ENCODE results near the gene HS2ST1.
A peak's percentile ranks its signal among the peaks of the same experiment; 100 is the strongest.

The HS2ST1 gene

DNA sequence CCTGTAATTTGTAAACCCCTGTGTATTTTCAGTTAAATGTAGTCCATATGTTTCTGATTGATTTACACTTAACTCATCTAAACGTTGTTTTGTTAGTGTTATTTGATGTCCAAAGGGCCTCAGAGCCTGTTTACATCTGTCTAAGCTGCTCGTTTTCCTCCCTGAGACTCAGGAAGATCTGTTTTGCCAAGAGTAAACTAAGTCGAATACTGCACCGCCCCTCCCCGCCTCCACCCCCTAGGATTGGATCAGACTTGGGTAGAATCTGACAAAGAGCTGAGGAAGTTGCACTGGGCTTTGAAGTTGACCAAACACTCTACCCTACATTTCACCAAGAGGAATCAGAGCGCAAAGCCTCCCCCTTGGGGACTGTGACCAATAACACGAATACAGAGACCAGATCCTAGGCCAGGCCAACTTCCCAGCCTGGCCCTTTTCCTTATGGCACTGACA, 207.3 kb downstream of the HS2ST1 start:
- no peaks in the 10 kb centered on the region for H3K27me3 ChIP-seq
- no peak overlapping the region for H3K27ac ChIP-seq
- peaks cover 0 to 24% (median 1%) of the 10 kb centered on the region in 10 experiments; a peak in 6 of 20 replicates for H3K4me1 ChIP-seq
- H3K9ac ChIP-seq = no peak overlapping the region
- no peaks in the 10 kb centered on the region for H3K9me3 ChIP-seq (replicated peaks in 1 of 11)
- H3K4me3 ChIP-seq = no peak overlapping the region
- no peaks in the 10 kb centered on the region for H3K36me3 ChIP-seq
- H3K4me2 ChIP-seq = peak overlapping the region in 2 of 11 experiments; percentile 3 to 15; a peak in 2 of 22 replicates
- no peak for TF ChIP-seq Cebpa-rat (IDR thresholded peaks at IDR 0.05)
- no peaks in the 10 kb centered on the region for H4K20me1 ChIP-seq

DNA sequence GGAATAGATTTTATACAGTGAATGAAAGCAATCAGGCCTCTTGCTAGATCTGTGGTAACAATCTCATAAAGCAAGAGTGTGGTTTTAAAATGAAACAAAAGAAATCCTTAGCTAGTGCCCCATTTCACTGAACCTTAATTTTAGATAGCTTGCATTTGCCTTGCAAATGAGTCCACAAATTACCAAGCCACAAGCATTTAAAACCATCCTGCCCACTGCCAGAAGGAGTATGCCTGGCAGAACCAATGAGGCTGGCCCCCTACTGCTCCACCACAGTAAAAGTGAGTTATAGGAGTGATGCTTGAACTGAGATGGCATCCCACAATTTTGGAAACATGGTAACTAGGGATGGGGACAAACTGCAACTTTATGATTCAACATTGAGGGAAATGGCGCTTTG, 207.8 kb downstream of the HS2ST1 start:
- no peak overlapping the region for H3K27ac ChIP-seq
- H4K20me1 ChIP-seq = no peaks in the 10 kb centered on the region
- no peak for TF ChIP-seq Cebpa-rat (IDR thresholded peaks at IDR 0.05)
- H3K4me3 ChIP-seq = no peak overlapping the region
- no peaks in the 10 kb centered on the region for H3K9me3 ChIP-seq (replicated peaks in 1 of 11)
- H3K27me3 ChIP-seq = no peaks in the 10 kb centered on the region
- peaks cover 0 to 24% (median 1%) of the 10 kb centered on the region in 10 experiments; a peak in 6 of 20 replicates for H3K4me1 ChIP-seq
- peak overlapping the region in 1 of 11 experiments; percentile 3; a peak in 1 of 22 replicates for H3K4me2 ChIP-seq
- no peak overlapping the region for H3K9ac ChIP-seq
- no peaks in the 10 kb centered on the region for H3K36me3 ChIP-seq

DNA sequence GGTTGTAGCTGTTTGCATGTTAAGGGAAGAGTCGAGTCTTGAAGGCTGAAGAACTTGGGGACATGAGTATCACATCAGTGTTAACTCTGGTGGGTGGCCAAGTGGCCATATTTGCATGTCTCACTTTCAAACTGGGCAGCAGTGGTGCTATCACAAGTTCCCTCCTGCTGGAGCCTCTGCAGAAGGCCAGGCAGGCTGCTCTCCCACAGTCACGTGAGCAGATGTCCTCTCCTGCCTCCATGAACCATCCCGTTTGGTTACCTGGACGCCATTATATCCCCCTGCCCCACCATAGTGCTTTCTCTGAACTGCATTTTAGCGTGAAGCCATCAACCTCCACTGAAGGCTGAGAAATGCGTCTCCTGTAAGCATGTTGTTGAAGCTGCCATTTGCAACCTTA, 209.2 kb downstream of the HS2ST1 start:
- Histone ChIP-seq H3K4me3 (no peak overlapping the region), H3K9ac (no peak overlapping the region), H4K20me1 (no peaks in the 10 kb centered on the region), H3K36me3 (no peaks in the 10 kb centered on the region), H3K27me3 (no peaks in the 10 kb centered on the region), H3K27ac (no peak overlapping the region), H3K9me3 (replicated peaks in 1 of 11) (no peaks in the 10 kb centered on the region), H3K4me2 (peak overlapping the region in 2 of 11 experiments; percentile 46 to 50; a peak in 4 of 22 replicates), H3K4me1 (peaks cover 0 to 27% (median 1%) of the 10 kb centered on the region in 10 experiments; a peak in 6 of 20 replicates)
- TF ChIP-seq Cebpa-rat (IDR thresholded peaks at IDR 0.05) = no peak

DNA sequence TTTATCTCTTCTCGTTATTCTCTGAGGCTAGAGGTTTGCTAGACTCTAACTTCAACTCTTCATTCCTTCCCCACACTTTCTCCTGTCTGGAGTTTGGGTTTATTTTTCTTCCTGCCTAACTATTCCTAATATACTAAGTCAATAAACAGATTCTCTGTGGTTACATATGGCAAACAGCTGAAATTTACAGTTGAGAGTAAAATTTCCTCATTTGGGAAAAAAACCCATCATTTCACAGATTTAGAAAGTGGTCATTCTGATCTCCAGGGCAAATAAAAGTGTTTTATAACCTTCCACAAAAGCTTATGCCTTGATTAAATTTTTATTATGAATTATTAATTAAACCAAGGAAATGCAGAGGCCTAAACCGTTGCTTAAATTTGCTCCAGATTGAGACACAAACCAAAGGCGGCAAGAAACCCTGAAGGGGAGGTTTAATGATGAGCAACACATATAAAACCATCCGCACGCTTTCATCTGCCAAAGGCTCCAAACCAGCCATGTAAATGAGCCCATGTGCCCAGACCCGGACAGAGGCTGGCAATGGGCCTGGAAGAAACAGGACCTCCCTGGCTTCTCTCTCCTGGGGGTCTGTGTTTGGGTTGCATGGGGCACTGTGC, 212.6 kb downstream of the HS2ST1 start:
- no peak overlapping the region for H3K4me2 ChIP-seq
- H3K27ac ChIP-seq = no peak overlapping the region
- no peaks in the 10 kb centered on the region for H3K36me3 ChIP-seq
- H3K27me3 ChIP-seq = no peaks in the 10 kb centered on the region
- no peak for TF ChIP-seq Cebpa-rat (IDR thresholded peaks at IDR 0.05)
- H3K4me3 ChIP-seq = no peak overlapping the region
- H3K4me1 ChIP-seq = peaks cover under 1 to 29% (median 14%) of the 10 kb centered on the region in 10 experiments; a peak in 18 of 20 replicates
- no peaks in the 10 kb centered on the region for H3K9me3 ChIP-seq (replicated peaks in 1 of 11)
- H4K20me1 ChIP-seq = no peaks in the 10 kb centered on the region
- H3K9ac ChIP-seq = no peak overlapping the region

DNA sequence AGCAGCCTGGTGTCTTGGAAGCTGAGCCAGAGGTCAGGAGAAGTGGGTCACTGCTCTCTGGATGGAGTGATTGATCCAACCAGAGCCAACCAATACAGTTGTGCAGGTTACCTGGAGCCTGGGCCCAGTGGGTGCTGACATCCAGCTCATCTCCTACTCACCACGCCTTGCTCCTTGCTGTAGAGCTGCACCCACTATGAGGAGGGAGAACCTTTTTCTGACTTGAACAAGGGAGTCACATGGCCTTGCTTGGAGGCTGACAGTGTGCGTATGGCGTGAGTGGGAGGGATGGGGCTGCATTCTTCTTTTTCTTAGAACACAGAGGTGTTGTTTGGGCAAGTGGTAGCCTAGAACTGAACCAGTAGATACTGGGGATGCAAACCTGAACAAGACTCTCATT, 213.1 kb downstream of the HS2ST1 start:
- Histone ChIP-seq H3K4me3 (no peak overlapping the region), H3K27ac (no peak overlapping the region), H3K27me3 (0 out of 22 replicates have a peak, but pooled peaks cover 0 to 2% (median 0%) of the 10 kb centered on the region in 11 experiments), H3K4me1 (peaks cover 7 to 35% (median 20%) of the 10 kb centered on the region in 10 experiments), H3K9me3 (replicated peaks in 1 of 11) (no peaks in the 10 kb centered on the region), H3K36me3 (no peaks in the 10 kb centered on the region), H3K9ac (no peak overlapping the region), H4K20me1 (no peaks in the 10 kb centered on the region), H3K4me2 (no peak overlapping the region)
- TF ChIP-seq Cebpa-rat (IDR thresholded peaks at IDR 0.05) = no peak

DNA sequence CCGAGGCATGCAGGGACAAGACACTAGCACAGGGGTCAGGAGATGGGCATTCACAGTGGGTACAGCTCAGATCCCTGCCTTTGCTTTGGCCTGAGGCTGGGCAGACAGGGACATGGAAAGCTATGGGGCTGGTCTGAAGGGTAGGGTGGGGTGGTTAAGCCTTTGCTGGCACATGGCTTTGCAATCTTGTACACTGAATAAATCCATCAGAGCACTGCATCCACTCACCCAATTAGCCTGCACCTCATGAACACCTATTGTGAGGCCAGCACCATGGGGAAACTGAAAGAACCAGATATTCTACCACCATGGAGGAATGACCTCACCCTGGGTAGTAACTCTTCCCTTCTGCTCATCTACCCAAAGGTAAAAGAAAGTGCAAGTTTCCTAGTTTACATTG, 214.6 kb downstream of the HS2ST1 start:
- 0 out of 22 replicates have a peak, but pooled peaks cover 0 to 5% (median 0%) of the 10 kb centered on the region in 11 experiments for H3K27me3 ChIP-seq
- no peak overlapping the region for H3K4me3 ChIP-seq
- H3K4me1 ChIP-seq = peaks cover 11 to 29% (median 24%) of the 10 kb centered on the region in 10 experiments
- no peaks in the 10 kb centered on the region for H3K9me3 ChIP-seq (replicated peaks in 1 of 11)
- H3K36me3 ChIP-seq = no peaks in the 10 kb centered on the region
- no peak overlapping the region for H3K27ac ChIP-seq
- 0 out of 22 replicates have a peak overlapping the region, but pooled peaks of 1 of the 11 experiments have one; percentile 5 for H3K9ac ChIP-seq
- peak overlapping the region in 6 of 11 experiments; percentile 14 to 65 (median 50); a peak in 10 of 22 replicates for H3K4me2 ChIP-seq
- no peak for TF ChIP-seq Cebpa-rat (IDR thresholded peaks at IDR 0.05)
- H4K20me1 ChIP-seq = no peaks in the 10 kb centered on the region

DNA sequence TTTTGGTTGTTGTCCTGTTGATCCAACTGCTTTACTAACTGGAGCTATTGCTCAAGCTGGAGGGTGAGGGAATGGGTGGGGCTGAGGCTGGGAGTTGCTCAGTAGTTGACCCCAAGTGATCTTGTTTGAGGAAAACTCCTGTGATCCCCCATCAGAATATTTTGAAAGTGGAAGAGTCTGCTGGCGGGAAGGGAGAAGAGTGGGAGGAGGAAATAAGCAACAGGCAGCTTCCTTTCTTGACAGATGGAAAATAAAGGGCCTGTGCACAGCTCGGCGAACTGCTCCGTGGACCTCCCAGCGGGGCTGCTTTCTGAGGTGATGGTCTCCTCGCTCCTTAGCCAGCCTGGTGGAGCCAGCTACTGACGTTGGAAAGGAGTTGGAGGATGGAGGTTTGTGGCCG, 215.2 kb downstream of the HS2ST1 start:
- H3K36me3 ChIP-seq = no peaks in the 10 kb centered on the region
- no peaks in the 10 kb centered on the region for H3K9me3 ChIP-seq (replicated peaks in 1 of 11)

DNA sequence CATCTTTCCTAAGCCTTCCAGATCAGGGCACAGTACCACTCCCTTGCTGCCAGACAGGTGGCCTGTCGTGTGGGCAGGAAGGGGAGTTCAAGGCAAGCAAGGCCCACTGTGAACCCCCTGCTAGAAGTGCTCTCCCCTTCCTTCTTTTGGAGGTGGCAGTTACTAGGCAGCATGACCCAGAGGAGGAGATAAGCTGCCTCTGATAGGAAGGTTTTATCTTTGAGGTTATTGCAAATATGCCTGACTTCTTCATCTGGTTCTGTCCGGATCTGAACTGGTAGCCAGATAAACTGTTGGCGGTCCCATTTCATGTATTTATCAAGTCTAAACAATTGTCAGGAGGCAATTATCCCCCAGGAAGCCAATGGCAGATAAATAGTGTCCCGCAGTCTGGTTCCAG, 216.0 kb downstream of the HS2ST1 start:
- Histone ChIP-seq H3K27me3 (0 out of 22 replicates have a peak, but pooled peaks cover 0 to 5% (median 0%) of the 10 kb centered on the region in 11 experiments), H3K4me3 (no peak overlapping the region), H4K20me1 (no peaks in the 10 kb centered on the region), H3K9me3 (replicated peaks in 1 of 11) (no peaks in the 10 kb centered on the region), H3K27ac (no peak overlapping the region), H3K4me1 (peaks cover 11 to 29% (median 22%) of the 10 kb centered on the region in 10 experiments), H3K4me2 (no peak overlapping the region), H3K36me3 (no peaks in the 10 kb centered on the region), H3K9ac (no peak overlapping the region)
- no peak for TF ChIP-seq Cebpa-rat (IDR thresholded peaks at IDR 0.05)

More for the DNA sequence above, 215.2 kb downstream of the HS2ST1 start:
- Histone ChIP-seq H3K4me2 (peak overlapping the region in 10 of 11 experiments; percentile 2 to 65 (median 42); a peak in 17 of 22 replicates), H3K27me3 (0 out of 22 replicates have a peak, but pooled peaks cover 0 to 5% (median 0%) of the 10 kb centered on the region in 11 experiments), H3K4me1 (peaks cover 11 to 29% (median 22%) of the 10 kb centered on the region in 10 experiments), H3K9ac (0 out of 22 replicates have a peak overlapping the region, but pooled peaks of 1 of the 11 experiments have one; percentile 5), H3K4me3 (no peak overlapping the region), H3K27ac (no peak overlapping the region), H4K20me1 (no peaks in the 10 kb centered on the region)
- no peak for TF ChIP-seq Cebpa-rat (IDR thresholded peaks at IDR 0.05)

DNA sequence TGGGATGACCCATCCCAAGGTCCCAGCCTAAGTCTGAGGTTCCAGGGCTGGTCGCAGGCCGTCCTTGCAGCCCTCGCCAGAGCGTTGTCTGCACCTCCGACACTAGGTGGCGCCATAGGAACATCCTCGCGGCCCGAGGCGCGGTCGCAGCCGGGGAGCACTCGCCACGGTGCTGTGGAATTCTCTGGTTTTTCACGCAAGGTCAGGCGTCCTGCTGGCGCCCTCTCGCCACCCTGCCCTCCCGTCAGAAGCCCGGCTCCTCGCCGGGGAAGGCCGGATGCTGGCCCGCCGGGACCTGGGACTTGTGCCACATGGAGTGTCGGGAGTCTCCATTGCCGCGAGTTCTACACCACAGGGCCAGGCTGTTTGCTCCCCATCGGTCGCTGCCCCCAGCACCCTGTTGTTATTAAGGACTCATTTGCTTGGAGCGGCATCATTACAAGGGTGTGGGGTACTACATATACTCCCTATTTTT, 217.4 kb downstream of the HS2ST1 start:
- H3K4me3 ChIP-seq = peak overlapping the region; percentile 54 to 73 (median 62)
- H3K4me1 ChIP-seq = peaks cover 11 to 29% (median 22%) of the 10 kb centered on the region in 10 experiments
- TF ChIP-seq Cebpa-rat (IDR thresholded peaks at IDR 0.05) = no peak
- no peaks in the 10 kb centered on the region for H3K9me3 ChIP-seq (replicated peaks in 1 of 11)
- H3K27me3 ChIP-seq = 0 out of 22 replicates have a peak, but pooled peaks cover 0 to 5% (median 0%) of the 10 kb centered on the region in 11 experiments
- no peaks in the 10 kb centered on the region for H4K20me1 ChIP-seq
- H3K36me3 ChIP-seq = no peaks in the 10 kb centered on the region
- peak overlapping the region; percentile 70 to 85 (median 78) for H3K9ac ChIP-seq
- H3K4me2 ChIP-seq = peak overlapping the region; percentile 91 to 99 (median 96)
- peak overlapping the region in 10 of 11 experiments; percentile 14 to 79 (median 72); a peak in 20 of 22 replicates for H3K27ac ChIP-seq
